Mesendoderm (in vitro differentiated cells): Measurements from ENCODE around the gene ADARB1.

Experiments
- DNase-seq: peaks from one replicate; pipeline ENCODE4 v3.0.0; 2013
- H2AK5ac ChIP-seq: 2 replicates; pipeline ENCODE4 v1.6.1; 2013; ENCODE audit warnings: low read length, inconsistent platforms
- H2BK120ac ChIP-seq: 2 replicates; pipeline ENCODE4 v1.6.1; 2013; ENCODE audit warnings: low read depth, mild to moderate bottlenecking, low read length, moderate library complexity, mixed read lengths
- H2BK15ac ChIP-seq: replicated peaks from 2 replicates; pipeline ENCODE4 v1.6.1; 2013; ENCODE audit warnings: low read depth, mild to moderate bottlenecking, moderate library complexity
- H2BK5ac ChIP-seq: 2 replicates; pipeline ENCODE4 v1.6.1; 2013; ENCODE audit warnings: low read length, inconsistent platforms
- H3K18ac ChIP-seq: 2 replicates; pipeline ENCODE4 v1.6.1; 2013; ENCODE audit warnings: mild to moderate bottlenecking, low read length, mixed read lengths
- H3K23ac ChIP-seq: one replicate; pipeline ENCODE4 v1.6.1; 2013; ENCODE audit warnings: low read length
- H3K27ac ChIP-seq: 2 replicates; pipeline ENCODE4 v1.5.1; 2013; ENCODE audit warnings: low read depth, mild to moderate bottlenecking, inconsistent platforms, low read length, moderate library complexity
- H3K27me3 ChIP-seq: 2 replicates; pipeline ENCODE4 v1.6.1; 2013; ENCODE audit warnings: low read length, control low read depth, mild to moderate bottlenecking, inconsistent platforms; ENCODE audit not compliant: insufficient read depth, poor library complexity
- H3K36me3 ChIP-seq: 2 replicates; pipeline ENCODE4 v1.6.1; 2013; ENCODE audit warnings: low read length, inconsistent platforms; ENCODE audit not compliant: control insufficient read depth, insufficient read depth
- H3K4ac ChIP-seq: one replicate; pipeline ENCODE4 v1.6.1; 2013; ENCODE audit warnings: low read depth, mild to moderate bottlenecking, low read length, moderate library complexity
- H3K4me1 ChIP-seq: 2 replicates; pipeline ENCODE4 v1.6.1; 2013; ENCODE audit warnings: low read depth, low read length, inconsistent platforms; ENCODE audit not compliant: control insufficient read depth
- H3K4me2 ChIP-seq: 2 replicates; pipeline ENCODE4 v1.6.1; 2013; ENCODE audit warnings: low read length
- H3K4me3 ChIP-seq: 2 replicates; pipeline ENCODE4 v1.5.1; 2013; ENCODE audit warnings: mild to moderate bottlenecking, low read length
- H3K56ac ChIP-seq: one replicate; pipeline ENCODE4 v1.6.1; 2013; ENCODE audit warnings: low read length
- H3K79me1 ChIP-seq: 2 replicates; pipeline ENCODE4 v1.6.1; 2013; ENCODE audit warnings: low read length, inconsistent platforms
- H3K79me2 ChIP-seq: 2 replicates; pipeline ENCODE4 v1.6.1; 2013; ENCODE audit warnings: mild to moderate bottlenecking, low read length; ENCODE audit not compliant: control insufficient read depth, insufficient read depth
- H3K9ac ChIP-seq: 2 replicates; pipeline ENCODE4 v1.6.1; 2013; ENCODE audit warnings: low read length, inconsistent platforms
- H4K5ac ChIP-seq: one replicate; pipeline ENCODE4 v1.6.1; 2013; ENCODE audit warnings: low read length
- H4K8ac ChIP-seq: one replicate; pipeline ENCODE4 v1.6.1; 2013; ENCODE audit warnings: low read depth, mild to moderate bottlenecking, control low read depth, low read length, moderate library complexity
- WGBS: extraction: QIAGEN DNeasy Blood & Tissue Kit; methylation state at CpG from one replicate; pipeline ENCODE4 v1.1.7; 2013; ENCODE audit warnings: low lambda C conversion rate, missing lambda C conversion rate; ENCODE audit not compliant: insufficient coverage; ENCODE audit errors: extremely low coverage; 5-methylcytosine and 5-hydroxymethylcytosine counted together

ADARB1 gene

DNA sequence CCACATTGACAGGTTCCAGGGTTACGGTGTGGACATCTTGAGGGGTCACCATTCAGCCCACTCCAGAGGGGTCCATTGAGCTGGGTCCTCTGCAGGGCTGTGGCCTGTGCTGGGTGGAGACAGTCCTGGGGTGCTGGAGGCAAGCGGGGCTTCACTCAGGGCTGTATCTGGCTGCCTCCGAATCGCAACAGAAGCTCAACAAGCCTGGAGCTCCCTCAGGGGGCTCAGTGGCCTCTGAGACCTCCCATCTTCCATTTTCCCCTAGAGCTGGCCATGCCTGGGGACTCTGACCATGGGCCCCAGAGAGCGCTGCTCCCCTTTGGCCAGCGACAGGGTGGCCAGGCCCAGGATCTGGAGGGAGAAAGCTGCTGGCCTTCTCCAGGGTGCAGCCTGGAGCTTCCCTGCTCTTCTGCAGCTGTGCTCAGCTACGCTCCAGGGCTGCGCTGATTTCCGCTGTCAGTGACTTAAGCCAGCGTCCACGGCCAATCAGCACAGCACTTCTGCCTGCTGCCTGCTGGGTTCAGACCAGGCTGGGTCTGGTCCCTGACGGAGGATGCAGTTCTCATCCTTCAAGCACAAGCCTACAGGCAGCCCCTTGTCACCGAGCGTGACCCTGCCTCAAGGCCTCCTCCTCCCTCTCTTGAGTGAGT lies 45.0 kb upstream of the ADARB1 start:
- Histone ChIP-seq H3K36me3 (no peaks in the 10 kb centered on the region), H3K4ac (no peak overlapping the region), H4K5ac (no peak overlapping the region), H3K27ac (no peak overlapping the region), H3K4me1 (peaks cover 5% of the 10 kb centered on the region), H3K4me2 (no peak overlapping the region), H2AK5ac (no peak overlapping the region), H3K27me3 (no peaks in the 10 kb centered on the region), H3K79me1 (no peaks in the 10 kb centered on the region), H3K56ac (no peak overlapping the region), H3K79me2 (no peaks in the 10 kb centered on the region), H2BK5ac (no peak overlapping the region), H3K23ac (no peak overlapping the region), H3K4me3 (no peak overlapping the region), H3K18ac (no peak overlapping the region), H4K8ac (no peak overlapping the region), H2BK120ac (no peak overlapping the region), H2BK15ac (no peak overlapping the region), H3K9ac (no peak overlapping the region)
- peak; percentile 77 for DNase-seq
- WGBS: no CpG with 5 or more reads among the region's 14 CpGs

DNA sequence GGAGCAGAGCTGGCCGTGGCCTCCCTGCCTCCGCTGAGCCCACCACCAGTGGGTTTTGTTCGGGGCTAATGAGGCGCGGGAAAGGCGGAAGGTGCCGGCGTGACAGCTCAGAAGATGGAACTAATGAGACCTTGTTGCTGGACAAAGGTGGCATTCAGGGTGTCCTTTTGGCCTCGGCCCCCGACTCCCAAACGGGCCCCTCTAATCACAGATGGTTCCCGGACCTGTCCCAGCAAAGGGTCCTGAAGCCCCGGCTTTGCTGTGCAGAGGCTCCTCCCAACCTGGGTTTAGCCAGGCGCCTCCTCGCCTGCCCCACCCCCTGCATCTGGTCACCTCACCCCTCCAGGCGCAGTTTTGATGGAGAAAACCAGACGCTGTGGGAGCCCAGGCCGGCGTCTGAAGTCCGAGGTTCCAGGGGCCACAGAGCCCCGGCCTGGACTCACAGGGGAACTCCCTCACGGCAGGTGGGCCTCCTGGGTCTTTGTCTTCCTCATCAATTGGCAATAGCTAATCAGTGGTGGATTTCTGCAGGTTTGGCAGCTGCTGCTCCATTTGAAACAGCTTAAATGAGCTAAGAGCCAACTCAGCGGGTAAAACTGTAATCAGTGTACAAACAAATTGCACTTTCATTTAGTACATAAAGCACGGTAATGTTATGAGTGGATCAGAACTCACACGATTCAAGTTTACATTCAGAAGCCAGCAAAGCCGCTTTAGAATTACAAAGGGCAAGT lies 44.3 kb upstream of the ADARB1 start:
- Histone ChIP-seq H2BK15ac (no peak overlapping the region), H3K4me2 (no peak overlapping the region), H2AK5ac (no peak overlapping the region), H3K4ac (no peak overlapping the region), H3K79me1 (no peaks in the 10 kb centered on the region), H3K4me1 (peaks cover 5% of the 10 kb centered on the region), H3K23ac (no peak overlapping the region), H3K27me3 (no peaks in the 10 kb centered on the region), H3K9ac (no peak overlapping the region), H3K56ac (no peak overlapping the region), H3K79me2 (no peaks in the 10 kb centered on the region), H4K5ac (no peak overlapping the region), H2BK5ac (no peak overlapping the region), H3K36me3 (no peaks in the 10 kb centered on the region), H2BK120ac (no peak overlapping the region), H3K4me3 (no peak overlapping the region), H3K18ac (no peak overlapping the region), H3K27ac (no peak overlapping the region), H4K8ac (no peak overlapping the region)
- WGBS: no CpG with 5 or more reads among the region's 26 CpGs
- DNase-seq: no peak

DNA sequence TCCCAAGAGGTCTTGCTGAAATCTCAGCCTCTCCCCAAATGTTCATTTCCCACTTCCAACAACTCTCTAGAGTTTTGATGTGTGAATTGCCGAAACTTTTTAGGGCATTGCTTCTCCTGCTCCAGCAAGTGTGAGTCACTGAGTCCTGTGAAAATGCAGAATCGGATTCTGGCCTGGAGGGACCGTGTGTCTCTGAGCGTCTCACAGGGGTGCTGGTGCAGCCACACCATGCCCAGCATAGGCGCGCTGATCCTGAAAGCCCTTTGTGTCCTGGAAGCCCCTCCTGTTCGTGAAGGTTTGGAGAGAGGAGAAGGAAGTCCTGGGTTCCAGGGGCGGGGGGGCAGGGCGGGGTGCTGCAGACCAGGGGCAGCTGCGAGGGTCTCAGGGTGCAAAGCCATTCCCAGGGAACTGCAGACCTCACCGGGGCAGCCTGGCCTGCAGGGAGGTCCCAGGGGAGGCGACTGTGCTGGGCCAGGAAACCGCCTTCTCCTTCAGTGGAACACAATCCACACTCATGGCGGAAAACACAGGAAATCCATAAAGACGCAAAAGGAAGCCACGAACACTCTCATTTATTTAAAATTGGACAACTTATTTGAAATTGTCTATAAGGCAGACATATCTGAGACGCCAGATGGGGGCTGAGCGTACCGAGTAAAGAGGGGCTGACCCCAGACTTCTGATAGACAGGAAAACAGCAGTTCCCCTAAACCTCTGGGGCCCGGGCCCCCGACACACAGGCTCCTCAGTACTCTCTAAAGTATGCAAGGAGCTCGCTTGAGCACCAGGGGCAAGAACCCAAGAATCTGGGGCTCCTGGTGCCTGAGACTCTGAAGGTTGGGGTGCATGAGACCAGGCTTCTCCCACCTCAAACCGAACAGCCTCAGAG lies 43.5 kb upstream of the ADARB1 start:
- Histone ChIP-seq H3K79me2 (no peaks in the 10 kb centered on the region), H3K4me2 (no peak overlapping the region), H2BK5ac (no peak overlapping the region), H3K9ac (no peak overlapping the region), H3K27me3 (no peaks in the 10 kb centered on the region), H3K4me3 (no peak overlapping the region), H3K23ac (no peak overlapping the region), H3K36me3 (no peaks in the 10 kb centered on the region), H3K56ac (peak overlapping the region; percentile 2), H2AK5ac (no peak overlapping the region), H2BK120ac (no peak overlapping the region), H3K18ac (no peak overlapping the region), H4K8ac (no peak overlapping the region), H2BK15ac (no peak overlapping the region), H4K5ac (no peak overlapping the region), H3K4me1 (peaks cover 5% of the 10 kb centered on the region), H3K79me1 (no peaks in the 10 kb centered on the region), H3K4ac (no peak overlapping the region), H3K27ac (no peak overlapping the region)
- WGBS: no CpG with 5 or more reads among the region's 23 CpGs
- no peak for DNase-seq

DNA sequence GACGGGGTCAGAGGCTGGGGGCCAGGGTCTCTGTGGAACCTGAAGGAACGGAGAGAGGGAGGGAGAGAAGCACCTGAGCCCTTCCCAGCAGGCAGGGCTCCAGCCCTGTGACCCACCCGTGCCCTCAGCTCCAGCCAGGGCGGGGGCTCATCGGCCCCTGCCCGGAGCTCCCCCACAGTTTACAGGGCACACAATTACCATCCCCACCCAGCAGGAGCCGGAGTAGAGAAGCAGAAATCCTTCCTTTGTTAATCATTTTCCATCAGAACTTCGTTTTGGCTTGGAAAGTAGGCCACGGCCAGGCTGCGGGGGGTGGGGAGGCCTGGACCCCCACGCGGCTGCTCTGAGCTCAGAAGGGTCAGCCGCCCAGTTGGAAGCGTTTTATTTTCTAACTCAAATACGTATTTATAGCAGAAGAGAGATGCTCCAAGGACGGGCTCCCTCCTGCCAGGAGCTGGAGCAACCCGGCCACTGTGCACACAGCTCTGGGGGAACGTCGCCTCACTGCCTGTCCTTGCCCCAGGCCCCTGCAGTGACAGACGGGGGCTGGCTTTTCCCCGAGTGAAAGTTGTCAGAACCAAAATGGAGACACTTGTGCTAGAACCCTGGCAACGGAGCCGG lies 42.7 kb upstream of the ADARB1 start:
- Histone ChIP-seq H3K18ac (no peak overlapping the region), H3K79me2 (no peaks in the 10 kb centered on the region), H3K4me1 (peaks cover 5% of the 10 kb centered on the region), H3K36me3 (no peaks in the 10 kb centered on the region), H2BK15ac (no peak overlapping the region), H3K23ac (no peak overlapping the region), H4K5ac (no peak overlapping the region), H3K4me2 (no peak overlapping the region), H3K9ac (no peak overlapping the region), H2BK5ac (no peak overlapping the region), H3K4me3 (no peak overlapping the region), H3K27ac (no peak overlapping the region), H2BK120ac (no peak overlapping the region), H4K8ac (no peak overlapping the region), H2AK5ac (no peak overlapping the region), H3K4ac (no peak overlapping the region), H3K79me1 (no peaks in the 10 kb centered on the region), H3K56ac (no peak overlapping the region), H3K27me3 (no peaks in the 10 kb centered on the region)
- DNase-seq: no peak
- WGBS: no CpG with 5 or more reads among the region's 23 CpGs

DNA sequence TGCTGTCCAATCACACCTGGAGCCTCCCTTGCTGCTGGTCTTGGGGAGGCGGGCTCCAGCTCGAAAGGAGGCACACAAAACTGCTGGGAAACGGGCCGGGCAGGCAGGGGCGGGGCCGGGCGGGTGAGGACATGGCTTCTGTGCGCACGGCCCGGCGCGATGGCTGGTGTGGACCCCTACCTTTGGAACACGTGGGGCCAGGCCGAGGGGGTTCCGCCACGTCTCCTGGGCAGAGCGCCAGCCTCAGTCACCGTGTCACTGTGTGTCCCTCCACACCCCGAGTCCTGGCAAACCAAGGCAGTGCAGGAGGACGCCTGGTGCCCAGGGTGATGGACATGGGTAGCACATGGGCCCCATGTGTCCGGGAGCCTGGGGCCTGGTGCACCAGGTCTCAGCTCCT lies 42.0 kb upstream of the ADARB1 start:
- no peaks in the 10 kb centered on the region for H3K79me1 ChIP-seq
- DNase-seq: no peak
- no peak overlapping the region for H3K4me2 ChIP-seq
- H3K79me2 ChIP-seq: no peaks in the 10 kb centered on the region
- H3K36me3 ChIP-seq: no peaks in the 10 kb centered on the region
- no peak overlapping the region for H3K27ac ChIP-seq
- H3K18ac ChIP-seq: no peak overlapping the region
- no peaks in the 10 kb centered on the region for H3K27me3 ChIP-seq
- H3K9ac ChIP-seq: no peak overlapping the region
- H2AK5ac ChIP-seq: no peak overlapping the region
- H2BK120ac ChIP-seq: no peak overlapping the region
- H4K5ac ChIP-seq: no peak overlapping the region
- no CpG with 5 or more reads among the region's 21 CpGs for WGBS
- H3K56ac ChIP-seq: no peak overlapping the region
- H2BK15ac ChIP-seq: no peak overlapping the region
- H4K8ac ChIP-seq: no peak overlapping the region
- H3K4me3 ChIP-seq: no peak overlapping the region
- no peak overlapping the region for H3K4ac ChIP-seq
- no peak overlapping the region for H3K23ac ChIP-seq
- H2BK5ac ChIP-seq: no peak overlapping the region
- peaks cover 5% of the 10 kb centered on the region for H3K4me1 ChIP-seq
